HT-29 (cell line): Measurements from ENCODE around the gene ADAMTSL3. TPM values are rescaled to one million over a fixed set of nuclear protein-coding genes. Genes with fewer than 3 reads are reported as not detected.
"Not testable (repeated sequence)": the region's sequence is repeated elsewhere in the genome, so short reads cannot be mapped to it uniquely, and the experiment has no call there.

Experiments used
- DNase-seq: peaks from one replicate; pipeline ENCODE4 v3.0.0-alpha.2; 2015; ENCODE audit warnings: low spot score
- total RNA-seq: library from RNA; depleted of rRNA; stranded (reverse); fragments of >200 nt; shearing (Covaris generic); gene quantifications from 2 replicates; pipeline ENCODE4 v1.2.3, GENCODE V29; 2014

ADAMTSL3 gene
- total RNA-seq, 1 experiment from 2014 or later = not detected

- DNase-seq = no peak
Observed at GRCh38 chr15:83697716-83698115, 43.8 kb downstream of the ADAMTSL3 start.

- DNase-seq = no peak
Observed at GRCh38 chr15:83698294-83698693, 44.4 kb downstream of the ADAMTSL3 start.

GRCh38 chr15:83699028-83699427 lies 45.1 kb downstream of the ADAMTSL3 start:
- no peak for DNase-seq

GRCh38 chr15:83700082-83700481 lies 46.2 kb downstream of the ADAMTSL3 start:
- DNase-seq = no peak

- DNase-seq = not testable (repeated sequence)
Observed at GRCh38 chr15:83702314-83702713, 48.4 kb downstream of the ADAMTSL3 start.

- DNase-seq = no peak
Observed at GRCh38 chr15:83708328-83708727, 54.4 kb downstream of the ADAMTSL3 start.

GRCh38 chr15:83709241-83709640 lies 55.3 kb downstream of the ADAMTSL3 start:
- no peak for DNase-seq

- DNase-seq = no peak
Observed at GRCh38 chr15:83709811-83710210, 55.9 kb downstream of the ADAMTSL3 start.

GRCh38 chr15:83710452-83710851 lies 56.5 kb downstream of the ADAMTSL3 start:
- DNase-seq = no peak

GRCh38 chr15:83711236-83711635 lies 57.3 kb downstream of the ADAMTSL3 start:
- DNase-seq = no peak

GRCh38 chr15:83713242-83713641 lies 59.3 kb downstream of the ADAMTSL3 start:
- DNase-seq = no peak

GRCh38 chr15:83714939-83715628 lies 61.2 kb downstream of the ADAMTSL3 start:
- DNase-seq = no peak

- no peak for DNase-seq
Observed at GRCh38 chr15:83716605-83717004, 62.7 kb downstream of the ADAMTSL3 start.

GRCh38 chr15:83717010-83717409 lies 63.1 kb downstream of the ADAMTSL3 start:
- no peak for DNase-seq

GRCh38 chr15:83720468-83720867 lies 66.5 kb downstream of the ADAMTSL3 start:
- DNase-seq = no peak

- no peak for DNase-seq
Observed at GRCh38 chr15:83721031-83721430, 67.1 kb downstream of the ADAMTSL3 start.

- no peak for DNase-seq
Observed at GRCh38 chr15:83721981-83722380, 68.1 kb downstream of the ADAMTSL3 start.

GRCh38 chr15:83723216-83723615 lies 69.3 kb downstream of the ADAMTSL3 start:
- DNase-seq = no peak

GRCh38 chr15:83732196-83732595 lies 78.3 kb downstream of the ADAMTSL3 start:
- no peak for DNase-seq

GRCh38 chr15:83732770-83733169 lies 78.8 kb downstream of the ADAMTSL3 start:
- no peak for DNase-seq

- peak; percentile 65 for DNase-seq
Observed at GRCh38 chr15:83733206-83733605, 79.3 kb downstream of the ADAMTSL3 start.

GRCh38 chr15:83733691-83734090 lies 79.8 kb downstream of the ADAMTSL3 start:
- no peak for DNase-seq

GRCh38 chr15:83734487-83734886 lies 80.6 kb downstream of the ADAMTSL3 start:
- peak; percentile 90 for DNase-seq

- DNase-seq = no peak
Observed at GRCh38 chr15:83739629-83740028, 85.7 kb downstream of the ADAMTSL3 start.
